Measurements from ENCODE around the gene BMP6. TPM values are rescaled to one million over a fixed set of nuclear protein-coding genes. Genes with fewer than 3 reads are reported as not detected.

BMP6 gene
- total and polyA plus RNA-seq, 2 donors from 2014 or later, result 5.0 to 10.0 TPM

DNA sequence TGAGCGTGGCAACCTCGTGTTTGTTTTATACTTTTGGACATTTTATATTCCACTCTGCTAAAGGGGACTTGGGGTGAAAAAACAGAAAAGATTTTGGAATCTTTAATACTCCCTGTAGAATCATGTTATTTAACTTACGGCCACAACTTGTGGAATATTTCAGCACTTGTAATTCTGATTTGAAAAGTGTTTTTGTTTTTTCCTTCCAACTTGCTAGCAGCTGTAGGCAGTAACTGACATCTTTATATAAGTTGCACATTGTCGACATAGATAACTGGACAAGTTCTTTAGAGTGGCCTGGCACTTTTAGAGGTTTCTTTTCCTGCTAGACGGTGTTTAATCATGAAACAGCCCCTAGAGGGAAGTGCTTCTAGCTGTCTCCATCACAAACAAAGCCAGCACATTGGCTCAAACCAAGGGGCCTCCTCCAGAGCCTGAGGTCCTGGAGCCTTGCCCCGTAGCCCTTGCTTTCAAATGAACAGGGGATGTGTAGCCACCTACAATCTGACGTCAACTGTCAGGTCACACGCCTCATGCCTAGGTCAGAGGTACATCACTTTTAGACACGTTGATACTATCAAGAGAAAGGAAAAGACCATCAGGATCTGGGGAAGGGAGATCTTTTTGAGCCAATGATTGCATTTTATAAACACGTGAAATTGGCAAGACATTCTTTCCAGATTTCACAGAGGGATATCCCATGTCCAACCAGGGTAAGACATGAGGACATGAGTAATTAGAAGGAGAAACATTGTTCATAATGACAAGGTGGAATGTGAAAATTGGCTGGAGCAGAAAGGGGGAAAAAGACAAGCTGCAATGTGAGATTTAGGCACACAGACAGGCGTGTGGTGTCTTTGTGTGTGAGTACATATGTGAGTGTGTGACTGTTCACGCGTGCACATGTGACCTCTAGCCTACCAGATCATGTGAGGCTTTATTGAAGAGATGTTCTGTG, 92.6 kb downstream of the BMP6 start:
- H3K4me3 ChIP-seq (ENCODE audit: low read length in 3 of 3), result no peak overlapping the region
- H3K27me3 ChIP-seq (ENCODE audit: control insufficient read depth, insufficient read depth, low read length), result no peaks in the 10 kb centered on the region
- H3K9ac ChIP-seq (ENCODE audit: low read length in 3 of 3), result no peak overlapping the region
- H3K36me3 ChIP-seq (ENCODE audit: control insufficient read depth in 2 of 3, insufficient read depth in 3 of 3, low read length in 3 of 3), result no peaks in the 10 kb centered on the region
- H3K4me1 ChIP-seq (ENCODE audit: control insufficient read depth in 2 of 3, insufficient read depth in 2 of 3, low read depth in 1 of 3, low read length in 3 of 3), result no peaks in the 10 kb centered on the region
- peak in 1 of 5 donors; percentile 55 for DNase-seq
- no peak for FAIRE-seq
- H3K9me3 ChIP-seq (ENCODE audit: control insufficient read depth in 2 of 3, insufficient read depth in 1 of 3, low read length in 3 of 3), result no peaks in the 10 kb centered on the region
- TF ChIP-seq CTCF (IDR thresholded peaks at IDR 0.05; ENCODE audit: borderline replicate concordance, extremely low read depth, insufficient read depth), result no peak
- no peak overlapping the region for H3K27ac ChIP-seq (ENCODE audit: low read depth in 2 of 2, low read length in 2 of 2)
- intact Hi-C loops (cut with DNase I), result no loop called here

GRCh38 chr6:7819431-7820015, 93.6 kb downstream of the BMP6 start:
- DNase-seq (no peak), FAIRE-seq (no peak)
- no peaks in the 10 kb centered on the region for H3K9me3 ChIP-seq (ENCODE audit: control insufficient read depth in 2 of 3, insufficient read depth in 1 of 3, low read length in 3 of 3)
- TF ChIP-seq CTCF (IDR thresholded peaks at IDR 0.05; ENCODE audit: borderline replicate concordance, extremely low read depth, insufficient read depth), result no peak
- H3K27me3 ChIP-seq (ENCODE audit: control insufficient read depth, insufficient read depth, low read length), result no peaks in the 10 kb centered on the region
- H3K9ac ChIP-seq (ENCODE audit: low read length in 3 of 3), result no peak overlapping the region
- intact Hi-C loops (cut with DNase I), result no loop called here
- H3K4me3 ChIP-seq (ENCODE audit: low read length in 3 of 3), result no peak overlapping the region
- H3K4me1 ChIP-seq (ENCODE audit: control insufficient read depth in 2 of 3, insufficient read depth in 2 of 3, low read depth in 1 of 3, low read length in 3 of 3), result no peaks in the 10 kb centered on the region
- H3K36me3 ChIP-seq (ENCODE audit: control insufficient read depth in 2 of 3, insufficient read depth in 3 of 3, low read length in 3 of 3), result no peaks in the 10 kb centered on the region
- no peak overlapping the region for H3K27ac ChIP-seq (ENCODE audit: low read depth in 2 of 2, low read length in 2 of 2)

DNA sequence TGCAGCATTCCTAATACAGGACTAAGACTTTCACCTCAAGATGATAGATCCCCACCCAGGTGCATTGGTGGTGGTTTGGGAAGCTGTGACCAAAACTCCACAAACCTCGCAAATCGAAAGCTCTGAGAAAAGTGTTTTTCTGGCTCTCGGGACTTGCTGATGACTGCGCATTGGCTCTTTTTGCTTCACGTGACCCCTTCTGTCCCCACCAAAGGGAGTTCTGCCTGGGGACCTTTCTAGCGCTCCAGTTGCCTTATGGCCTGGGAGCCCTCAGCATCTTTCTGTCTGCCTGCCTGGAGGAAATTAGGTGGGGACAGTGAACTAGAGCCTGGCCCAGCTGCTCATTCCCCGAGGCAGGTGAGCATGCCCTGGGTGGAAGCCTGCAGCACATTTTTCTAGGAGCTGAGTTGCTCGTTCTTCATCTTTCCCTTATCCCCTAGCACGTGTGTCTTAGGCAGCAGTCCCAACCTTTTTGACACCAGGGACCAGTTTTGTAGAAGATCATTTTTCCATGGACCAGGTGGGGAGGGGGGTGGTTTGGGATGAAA, 94.5 kb downstream of the BMP6 start:
- TF ChIP-seq CTCF (IDR thresholded peaks at IDR 0.05; ENCODE audit: borderline replicate concordance, extremely low read depth, insufficient read depth), result no peak
- FAIRE-seq, result no peak

More for the DNA sequence above, 94.5 kb downstream of the BMP6 start:
- intact Hi-C loops (cut with DNase I), result no loop called here
- no peak overlapping the region for H3K27ac ChIP-seq (ENCODE audit: low read depth in 2 of 2, low read length in 2 of 2)
- no peaks in the 10 kb centered on the region for H3K36me3 ChIP-seq (ENCODE audit: control insufficient read depth in 2 of 3, insufficient read depth in 3 of 3, low read length in 3 of 3)
- H3K4me3 ChIP-seq (ENCODE audit: low read length in 3 of 3), result no peak overlapping the region
- no peak for DNase-seq
- no peaks in the 10 kb centered on the region for H3K27me3 ChIP-seq (ENCODE audit: control insufficient read depth, insufficient read depth, low read length)
- H3K9ac ChIP-seq (ENCODE audit: low read length in 3 of 3), result no peak overlapping the region
- no peaks in the 10 kb centered on the region for H3K4me1 ChIP-seq (ENCODE audit: control insufficient read depth in 2 of 3, insufficient read depth in 2 of 3, low read depth in 1 of 3, low read length in 3 of 3)
- H3K9me3 ChIP-seq (ENCODE audit: control insufficient read depth in 2 of 3, insufficient read depth in 1 of 3, low read length in 3 of 3), result no peaks in the 10 kb centered on the region
